ENCODE data around the gene ZNF184.

The ZNF184 gene

GRCh38 chr6:27479319-27480182 is 6.6 kb upstream of the ZNF184 start:
- DNase-seq (ENCODE audit: low spot score): peak; percentile 88

- peak; percentile 87 for DNase-seq (ENCODE audit: low spot score)
Observed at GRCh38 chr6:27478706-27479318, 5.9 kb upstream of the ZNF184 start.

- DNase-seq (ENCODE audit: low spot score): peak; percentile 7
Observed at GRCh38 chr6:27478141-27478705, 5.3 kb upstream of the ZNF184 start.

- no peak for DNase-seq (ENCODE audit: low spot score)
Observed at GRCh38 chr6:27477318-27478013, 4.6 kb upstream of the ZNF184 start.

GRCh38 chr6:27476090-27476489 is 3.2 kb upstream of the ZNF184 start:
- no peak for DNase-seq (ENCODE audit: low spot score)

GRCh38 chr6:27474672-27475071 is 1.8 kb upstream of the ZNF184 start:
- no peak for DNase-seq (ENCODE audit: low spot score)

GRCh38 chr6:27474172-27474465 is 1.2 kb upstream of the ZNF184 start:
- DNase-seq (ENCODE audit: low spot score): no peak

GRCh38 chr6:27472182-27472616 is 706 bp downstream of the ZNF184 start:
- peak; percentile 64 for DNase-seq (ENCODE audit: low spot score)

GRCh38 chr6:27471365-27472115 is 1.4 kb downstream of the ZNF184 start:
- DNase-seq (ENCODE audit: low spot score): no peak

- no peak for DNase-seq (ENCODE audit: low spot score)
Observed at GRCh38 chr6:27470023-27470422, 2.9 kb downstream of the ZNF184 start.

- DNase-seq (ENCODE audit: low spot score): no peak
Observed at GRCh38 chr6:27468334-27468733, 4.6 kb downstream of the ZNF184 start.

GRCh38 chr6:27452496-27452897 is 20.4 kb downstream of the ZNF184 start:
- DNase-seq (ENCODE audit: low spot score): no peak

- no peak for DNase-seq (ENCODE audit: low spot score)
Observed at GRCh38 chr6:27451660-27452390, 21.1 kb downstream of the ZNF184 start.

- no peak for DNase-seq (ENCODE audit: low spot score)
Observed at GRCh38 chr6:27448456-27448855, 24.4 kb downstream of the ZNF184 start.

- DNase-seq (ENCODE audit: low spot score): no peak
Observed at GRCh38 chr6:27442932-27443331, 30.0 kb downstream of the ZNF184 start.

GRCh38 chr6:27441001-27441400 is 31.9 kb downstream of the ZNF184 start:
- no peak for DNase-seq (ENCODE audit: low spot score)

GRCh38 chr6:27439371-27439770 is 33.5 kb downstream of the ZNF184 start:
- DNase-seq (ENCODE audit: low spot score): no peak

GRCh38 chr6:27433714-27434113 is 39.2 kb downstream of the ZNF184 start:
- no peak for DNase-seq (ENCODE audit: low spot score)

- no peak for DNase-seq (ENCODE audit: low spot score)
Observed at GRCh38 chr6:27428966-27429365, 43.9 kb downstream of the ZNF184 start.

GRCh38 chr6:27428502-27428901 is 44.4 kb downstream of the ZNF184 start:
- DNase-seq (ENCODE audit: low spot score): no peak

- DNase-seq (ENCODE audit: low spot score): peak; percentile 75
Observed at GRCh38 chr6:27426045-27426620, 46.8 kb downstream of the ZNF184 start.
